KMS-11 (cell line): ENCODE data around the gene LSP1.

ENCODE experiments used
- H2AFZ ChIP-seq: fragments of 200-600 bp; sonication (generic); 2 replicates; pipeline ENCODE4 v1.6.1; 2016; ENCODE audit warnings: antibody characterized with exemption, mixed run types, low read depth
- H3K27ac ChIP-seq: fragments of 200-600 bp; sonication (generic); 2 replicates; pipeline ENCODE4 v1.6.1; 2016; ENCODE audit warnings: mild to moderate bottlenecking, mixed run types
- H3K27me3 ChIP-seq: fragments of 200-600 bp; sonication (generic); 2 replicates; pipeline ENCODE4 v1.6.1; 2017; ENCODE audit warnings: mild to moderate bottlenecking, low read depth, mixed run types, moderate library complexity; ENCODE audit not compliant: insufficient read depth
- H3K36me3 ChIP-seq: fragments of 200-600 bp; sonication (generic); 2 replicates; pipeline ENCODE4 v1.6.1; 2017; ENCODE audit warnings: mild to moderate bottlenecking, mixed run types; ENCODE audit not compliant: insufficient read depth
- H3K4me1 ChIP-seq: fragments of 200-600 bp; sonication (generic); 2 replicates; pipeline ENCODE4 v1.6.1; 2016; ENCODE audit warnings: mild to moderate bottlenecking, low read depth, mixed run types; ENCODE audit not compliant: poor library complexity, severe bottlenecking
- H3K4me2 ChIP-seq: fragments of 200-600 bp; sonication (generic); 2 replicates; pipeline ENCODE4 v1.7.0; 2016; ENCODE audit warnings: mild to moderate bottlenecking, mixed run types
- H3K4me3 ChIP-seq: fragments of 200-600 bp; sonication (generic); IDR thresholded peaks from 2 replicates; pipeline ENCODE4 v1.6.1; 2017; ENCODE audit warnings: low read depth, low read length, mixed read lengths; ENCODE audit not compliant: insufficient read depth
- H3K79me2 ChIP-seq: fragments of 200-600 bp; sonication (generic); 2 replicates; pipeline ENCODE4 v1.6.1; 2016; ENCODE audit warnings: low read depth, mixed run types; ENCODE audit not compliant: insufficient read depth
- H3K9ac ChIP-seq: fragments of 200-600 bp; sonication (generic); 2 replicates; pipeline ENCODE4 v1.6.1; 2016; ENCODE audit warnings: mild to moderate bottlenecking, mixed run types
- H4K20me1 ChIP-seq: fragments of 200-600 bp; sonication (generic); 2 replicates; pipeline ENCODE4 v1.6.1; 2016; ENCODE audit warnings: mild to moderate bottlenecking, mixed run types; ENCODE audit not compliant: insufficient read depth
- CTCF ChIP-seq: fragments of 200-600 bp; sonication (generic); conservative IDR thresholded peaks from 2 replicates; pipeline ENCODE4 v1.6.1; 2017; ENCODE audit warnings: low read depth, mild to moderate bottlenecking, antibody characterized with exemption, low read length, moderate library complexity, mixed read lengths

LSP1 gene

GRCh38 chr11:1892558-1892957 is 39.7 kb downstream of the LSP1 start:
- H3K4me1 ChIP-seq = no peaks in the 10 kb centered on the region

GRCh38 chr11:1893581-1894359 is 40.9 kb downstream of the LSP1 start:
- Histone ChIP-seq H3K4me2 (no peak overlapping the region), H2AFZ (no peak overlapping the region), H3K4me3 (no peak overlapping the region), H3K4me1 (no peaks in the 10 kb centered on the region), H3K27me3 (peaks cover 84% of the 10 kb centered on the region), H3K36me3 (no peaks in the 10 kb centered on the region), H3K9ac (no peak overlapping the region), H3K79me2 (no peaks in the 10 kb centered on the region), H4K20me1 (no peaks in the 10 kb centered on the region), H3K27ac (no peak overlapping the region)
- TF ChIP-seq CTCF = no peak

More at GRCh38 chr11:1892558-1892957, 39.7 kb downstream of the LSP1 start:
- no peaks in the 10 kb centered on the region for H3K79me2 ChIP-seq
- no peak overlapping the region for H3K27ac ChIP-seq
- H3K9ac ChIP-seq = no peak overlapping the region
- no peak overlapping the region for H3K4me2 ChIP-seq
- H4K20me1 ChIP-seq = no peaks in the 10 kb centered on the region
- TF ChIP-seq CTCF = no peak
- H3K36me3 ChIP-seq = no peaks in the 10 kb centered on the region
- H2AFZ ChIP-seq = no peak overlapping the region
- H3K4me3 ChIP-seq = no peak overlapping the region
- peaks cover 81% of the 10 kb centered on the region for H3K27me3 ChIP-seq

GRCh38 chr11:1894759-1895158 is 41.9 kb downstream of the LSP1 start:
- no peak overlapping the region for H3K27ac ChIP-seq
- H2AFZ ChIP-seq = no peak overlapping the region
- no peaks in the 10 kb centered on the region for H3K79me2 ChIP-seq
- no peak overlapping the region for H3K4me3 ChIP-seq
- H3K4me1 ChIP-seq = no peaks in the 10 kb centered on the region
- H3K27me3 ChIP-seq = peaks cover 84% of the 10 kb centered on the region
- no peaks in the 10 kb centered on the region for H3K36me3 ChIP-seq
- H3K9ac ChIP-seq = no peak overlapping the region
- no peak overlapping the region for H3K4me2 ChIP-seq
- no peak for TF ChIP-seq CTCF
- H4K20me1 ChIP-seq = no peaks in the 10 kb centered on the region

- H2AFZ ChIP-seq = no peak overlapping the region
- TF ChIP-seq CTCF = no peak
- no peaks in the 10 kb centered on the region for H3K79me2 ChIP-seq
- no peak overlapping the region for H3K4me2 ChIP-seq
- peaks cover 85% of the 10 kb centered on the region for H3K27me3 ChIP-seq
- H3K9ac ChIP-seq = no peak overlapping the region
- H3K4me1 ChIP-seq = no peaks in the 10 kb centered on the region
- no peak overlapping the region for H3K27ac ChIP-seq
- no peaks in the 10 kb centered on the region for H4K20me1 ChIP-seq
- H3K36me3 ChIP-seq = no peaks in the 10 kb centered on the region
- no peak overlapping the region for H3K4me3 ChIP-seq
Measured at GRCh38 chr11:1896468-1896867, 43.6 kb downstream of the LSP1 start.
